ENCODE results near the gene ELOVL3.

DNA sequence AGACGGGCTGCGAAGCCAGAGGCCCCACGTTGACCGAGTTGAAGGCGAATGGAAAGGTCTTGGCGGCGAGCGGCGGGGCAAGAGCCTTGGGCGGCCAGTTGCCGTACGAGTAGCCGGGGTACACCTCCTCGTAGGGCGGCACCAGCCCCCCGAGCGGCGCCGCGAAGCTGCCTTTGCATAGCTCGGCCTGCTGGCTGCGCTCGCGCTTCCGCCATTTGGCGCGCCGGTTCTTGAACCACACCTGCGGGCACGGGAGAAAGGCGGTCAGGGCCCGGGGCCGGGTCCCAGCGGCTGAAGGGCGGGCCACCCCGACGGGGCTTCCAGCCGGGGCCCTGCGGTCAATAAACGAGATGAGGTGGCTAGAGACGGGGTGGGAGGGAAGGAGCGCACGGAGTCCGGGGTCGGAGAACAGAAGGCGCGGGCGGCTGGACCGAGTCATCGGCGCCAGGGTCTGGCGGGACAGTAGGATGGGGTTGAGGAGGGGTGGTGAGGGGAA, 4.8 kb downstream of the ELOVL3 start:
- TF ChIP-seq POLR2AphosphoS5 (IDR thresholded peaks at IDR 0.05; ENCODE audit: low read depth, low read length) (no peak), POLR2A (IDR thresholded peaks at IDR 0.05; ENCODE audit: low read depth, low read length) (no peak), TAF1 (IDR thresholded peaks at IDR 0.05; ENCODE audit: borderline replicate concordance, low read depth, low read length) (no peak)

All from GM12892 (cell line).